Measurements from ENCODE around the gene TAF13.

- TF ChIP-seq CTCF (IDR thresholded peaks at IDR 0.05; ENCODE audit: low read depth, low read length, poor library complexity, severe bottlenecking) (peak; percentile 88), EZH2phosphoT487 (IDR thresholded peaks at IDR 0.05; ENCODE audit: borderline replicate concordance, low read length) (no peak)
These were observed 24.4 kb upstream of the TAF13 start for GRCh38 chr1:109099938-109100773.

Data from DOHH2 (cell line).